T-helper 1 cell treated with Interleukin-12 subunit alpha and Interleukin-12 subunit beta and Interleukin-4 antibody, amounts not matched to agents 30 μg/mL and 1 μg/mL, for 36 hours (primary cell): ENCODE data around the gene EFNA2.

ENCODE experiments used
- H3K27ac Mint-ChIP-seq: one replicate; pipeline ENCODE4 v1.8.0; 2021; ENCODE audit warnings: mild to moderate bottlenecking, mixed read lengths
- H3K27me3 Mint-ChIP-seq: one replicate; pipeline ENCODE4 v1.8.0; 2021; ENCODE audit warnings: low read depth, mixed read lengths
- H3K36me3 Mint-ChIP-seq: one replicate; pipeline ENCODE4 v1.8.0; 2021; ENCODE audit warnings: low read depth, mixed read lengths
- H3K4me1 Mint-ChIP-seq: one replicate; pipeline ENCODE4 v1.8.0; 2021; ENCODE audit warnings: low read depth, mixed read lengths
- H3K4me3 Mint-ChIP-seq: one replicate; pipeline ENCODE4 v1.8.0; 2021; ENCODE audit warnings: mild to moderate bottlenecking, moderate library complexity, mixed read lengths
- H3K9me3 Mint-ChIP-seq: one replicate; pipeline ENCODE4 v1.8.0; 2021; ENCODE audit warnings: mixed read lengths

Gene EFNA2

DNA sequence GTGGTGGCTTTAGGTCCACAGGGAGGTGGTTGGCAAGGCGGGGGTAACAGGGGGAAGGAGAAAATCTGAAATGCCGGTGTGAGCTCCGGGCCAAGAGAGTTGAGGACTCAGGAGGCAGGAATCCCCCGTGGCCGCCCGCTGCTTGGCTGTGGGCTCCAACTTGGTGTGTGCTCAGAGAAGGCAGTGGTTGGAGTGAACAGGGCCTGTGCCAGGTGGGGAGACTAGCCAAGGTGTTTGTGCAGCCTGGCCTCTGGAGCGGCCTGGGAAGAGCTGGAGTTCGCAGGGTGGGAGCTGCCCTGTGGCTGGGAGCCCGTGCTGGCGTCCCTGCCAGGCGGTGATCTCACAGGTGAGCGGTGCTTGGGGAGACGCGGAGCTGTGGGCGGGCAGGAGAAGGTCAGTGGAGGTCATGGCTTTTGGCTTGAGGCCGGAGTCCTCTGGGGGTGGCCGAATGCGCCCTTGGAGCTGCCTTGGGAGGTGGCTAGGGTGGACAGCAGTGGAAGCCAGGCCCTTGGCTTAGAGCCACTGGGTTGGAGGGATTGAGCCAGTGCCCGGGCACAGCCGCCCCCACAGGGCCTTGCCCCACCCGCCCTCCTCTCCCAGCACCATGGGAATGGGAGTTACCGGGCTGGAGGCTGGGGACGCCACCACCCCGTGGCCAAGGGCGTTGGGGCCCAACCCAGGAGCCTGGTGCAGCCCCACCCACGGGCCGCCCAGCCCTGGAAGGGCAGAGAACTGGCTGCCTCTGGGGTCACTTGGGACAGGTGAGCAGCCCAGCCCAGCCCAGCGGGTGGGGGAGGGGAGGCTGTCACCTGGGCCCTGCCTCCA, 23.7 kb upstream of the EFNA2 start:
- H3K27ac Mint-ChIP-seq, result peak overlapping the region; percentile 80
- peaks cover 38% of the 10 kb centered on the region for H3K4me1 Mint-ChIP-seq
- H3K4me3 Mint-ChIP-seq, result peak overlapping the region; percentile 86
- H3K36me3 Mint-ChIP-seq, result peaks cover 13% of the 10 kb centered on the region
- H3K27me3 Mint-ChIP-seq, result no peaks in the 10 kb centered on the region
- no peaks in the 10 kb centered on the region for H3K9me3 Mint-ChIP-seq

DNA sequence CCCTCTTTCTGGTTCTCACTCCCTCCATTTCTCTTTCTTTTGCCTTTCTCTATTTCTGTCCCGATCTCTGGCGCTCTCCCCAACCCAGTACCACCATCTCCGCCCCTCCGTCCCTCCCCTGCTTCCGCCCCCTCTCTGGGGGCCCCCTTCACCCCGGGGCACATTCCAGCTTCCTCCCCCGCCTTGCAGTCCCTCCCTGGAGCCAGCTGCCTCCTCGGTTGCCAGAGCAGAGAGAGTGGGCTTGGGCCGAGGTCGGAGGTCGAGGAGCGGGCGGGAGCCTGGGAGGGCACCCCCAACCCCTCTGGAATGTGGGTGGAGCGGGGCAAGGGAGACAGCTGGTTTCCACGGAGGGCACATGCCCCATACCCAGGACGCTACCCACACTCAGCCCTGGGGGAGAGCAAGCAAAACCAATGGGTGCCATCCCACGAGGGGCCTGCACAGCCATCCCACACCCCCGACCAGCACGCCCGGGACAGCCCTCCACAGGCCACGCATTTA, 23.0 kb upstream of the EFNA2 start:
- Mint-ChIP-seq H3K9me3 (no peaks in the 10 kb centered on the region), H3K27me3 (no peaks in the 10 kb centered on the region), H3K4me3 (no peak overlapping the region), H3K36me3 (peaks cover 9% of the 10 kb centered on the region), H3K4me1 (peaks cover 38% of the 10 kb centered on the region), H3K27ac (no peak overlapping the region)

DNA sequence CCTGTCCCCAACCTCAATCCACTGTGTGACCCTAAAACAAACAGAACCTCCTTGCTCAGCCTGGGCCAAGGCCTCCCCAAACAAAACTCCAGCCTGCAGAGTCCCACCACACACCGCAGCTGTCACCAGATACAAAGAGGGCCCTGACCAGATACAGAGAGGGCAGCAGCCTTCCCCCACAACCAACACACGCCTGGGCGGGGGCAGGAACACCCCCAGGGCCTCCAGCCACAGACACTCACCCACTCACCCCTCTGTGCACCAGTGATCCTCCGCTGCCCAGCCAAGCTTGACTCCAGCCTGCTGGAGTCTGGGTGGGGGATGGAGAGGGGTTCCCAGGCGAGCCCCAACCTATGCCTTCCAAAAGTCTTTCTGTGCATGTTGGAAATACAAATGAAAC, 22.5 kb upstream of the EFNA2 start:
- Mint-ChIP-seq H3K27me3 (no peaks in the 10 kb centered on the region), H3K9me3 (no peaks in the 10 kb centered on the region)

DNA sequence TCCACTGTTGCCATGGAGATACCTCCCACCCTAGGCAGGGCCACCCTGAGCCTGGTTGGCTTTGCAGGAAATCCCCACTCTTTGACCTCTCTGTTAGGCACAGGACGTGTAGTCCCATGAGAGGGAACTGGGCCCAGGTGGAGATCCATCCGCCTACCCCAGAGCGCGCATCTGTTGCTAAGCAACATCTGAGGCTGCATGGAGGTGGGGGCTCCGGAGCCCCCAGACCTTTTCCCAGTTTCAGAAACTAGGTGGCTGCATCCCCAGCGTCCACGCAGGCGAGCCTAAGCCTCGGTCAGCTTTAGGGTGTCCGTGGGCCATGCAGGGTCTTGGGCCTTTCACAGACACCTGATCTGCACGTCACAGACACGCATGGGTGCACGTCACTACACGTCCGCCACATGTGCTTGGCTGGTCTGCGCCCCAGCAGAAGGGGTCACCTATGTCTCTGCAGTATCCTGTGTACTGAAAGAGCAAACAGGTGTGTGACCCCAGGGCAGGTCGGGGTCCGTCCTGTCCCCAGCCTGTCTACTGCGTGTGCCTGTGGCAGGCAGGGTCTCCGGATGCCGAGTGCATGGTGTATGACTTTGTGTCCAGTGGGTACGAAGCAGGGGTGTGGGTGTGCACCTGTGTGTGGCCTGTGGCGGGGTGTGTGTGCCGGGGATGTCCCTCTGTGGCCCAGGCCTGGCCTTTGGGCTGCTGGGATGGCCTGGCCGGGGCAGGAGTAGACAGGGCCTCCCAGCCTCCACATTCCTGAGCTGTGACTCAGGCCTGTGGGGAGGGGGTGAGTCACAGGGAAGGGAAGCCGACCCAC, 20.7 kb upstream of the EFNA2 start:
- peak overlapping the region; percentile 36 for H3K27ac Mint-ChIP-seq
- H3K27me3 Mint-ChIP-seq, result no peaks in the 10 kb centered on the region
- H3K36me3 Mint-ChIP-seq, result peaks cover under 1% of the 10 kb centered on the region
- H3K4me3 Mint-ChIP-seq, result peak overlapping the region; percentile 40
- no peaks in the 10 kb centered on the region for H3K9me3 Mint-ChIP-seq
- peaks cover 32% of the 10 kb centered on the region for H3K4me1 Mint-ChIP-seq

More for the DNA sequence above, 22.5 kb upstream of the EFNA2 start:
- H3K4me3 Mint-ChIP-seq, result no peak overlapping the region
- H3K27ac Mint-ChIP-seq, result no peak overlapping the region
- peaks cover 5% of the 10 kb centered on the region for H3K36me3 Mint-ChIP-seq
- peaks cover 36% of the 10 kb centered on the region for H3K4me1 Mint-ChIP-seq

DNA sequence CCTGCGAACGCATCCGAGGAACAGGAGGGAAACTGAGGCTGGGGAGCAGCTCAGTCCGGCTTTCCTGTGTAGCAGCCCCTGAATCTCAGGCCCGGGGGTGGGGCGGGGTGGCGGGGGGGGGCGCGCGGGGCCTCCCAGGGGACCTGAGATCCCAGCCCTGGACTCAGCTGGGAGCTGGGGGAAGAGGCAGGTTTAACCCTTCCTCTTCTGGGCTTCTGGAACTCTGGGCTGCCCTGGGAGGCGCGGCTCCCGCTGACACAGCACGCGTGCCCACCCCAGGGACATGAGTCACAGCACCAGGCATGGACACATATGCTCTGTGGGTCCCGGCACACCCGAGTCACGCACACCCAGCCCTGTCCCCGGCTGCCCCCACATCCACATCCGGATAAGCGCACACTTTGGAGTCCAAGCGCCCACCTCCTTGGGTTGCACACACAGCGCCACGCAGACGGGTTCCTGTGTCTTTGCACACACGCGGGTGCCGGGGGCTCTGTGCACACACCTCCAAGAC, 20.0 kb upstream of the EFNA2 start:
- Mint-ChIP-seq H3K4me1 (peaks cover 37% of the 10 kb centered on the region), H3K27ac (no peak overlapping the region), H3K4me3 (peak overlapping the region; percentile 40)

DNA sequence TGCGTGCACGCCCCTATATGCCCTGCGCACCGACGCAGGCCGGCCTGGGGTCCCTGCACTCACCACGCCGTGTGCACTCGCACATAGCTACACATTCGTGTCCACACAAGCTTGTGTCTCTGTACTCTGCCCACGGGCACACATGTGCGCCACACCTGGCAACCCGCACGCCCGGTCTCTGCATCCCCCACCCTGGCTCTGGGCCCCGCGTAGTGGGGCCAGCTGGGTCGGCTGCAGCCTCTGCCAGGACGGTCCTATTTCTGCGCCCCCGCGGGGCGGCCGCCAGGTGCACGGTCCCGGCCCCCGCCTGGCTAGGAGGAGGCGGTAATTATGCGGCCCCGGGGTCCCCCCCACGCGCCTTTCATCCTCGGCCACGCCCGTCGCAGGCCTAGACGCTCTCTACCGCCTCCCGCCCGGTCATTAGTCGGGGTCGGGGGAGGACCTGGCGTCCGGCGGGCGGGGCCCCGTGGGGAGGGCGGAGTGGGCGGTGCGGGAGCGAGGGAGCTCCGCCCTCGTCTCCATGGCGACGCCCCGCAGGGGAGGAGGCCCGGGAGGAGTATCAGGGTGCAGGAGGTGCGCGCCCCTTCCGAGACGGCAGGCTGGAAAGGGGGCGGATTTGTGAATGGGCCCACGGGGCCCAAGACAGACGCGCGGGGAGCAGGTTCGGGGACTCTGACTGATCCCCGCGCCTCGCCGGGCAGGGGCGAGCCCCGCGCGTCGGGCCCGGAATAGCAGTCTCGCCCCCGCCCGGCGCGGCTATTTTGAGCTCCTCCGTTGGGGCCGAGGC, 19.4 kb upstream of the EFNA2 start:
- Mint-ChIP-seq H3K36me3 (peaks cover 11% of the 10 kb centered on the region), H3K27ac (no peak overlapping the region), H3K27me3 (no peaks in the 10 kb centered on the region)

More for the DNA sequence above, 20.0 kb upstream of the EFNA2 start:
- H3K36me3 Mint-ChIP-seq, result peaks cover 5% of the 10 kb centered on the region
- H3K9me3 Mint-ChIP-seq, result no peaks in the 10 kb centered on the region
- H3K27me3 Mint-ChIP-seq, result no peaks in the 10 kb centered on the region

DNA sequence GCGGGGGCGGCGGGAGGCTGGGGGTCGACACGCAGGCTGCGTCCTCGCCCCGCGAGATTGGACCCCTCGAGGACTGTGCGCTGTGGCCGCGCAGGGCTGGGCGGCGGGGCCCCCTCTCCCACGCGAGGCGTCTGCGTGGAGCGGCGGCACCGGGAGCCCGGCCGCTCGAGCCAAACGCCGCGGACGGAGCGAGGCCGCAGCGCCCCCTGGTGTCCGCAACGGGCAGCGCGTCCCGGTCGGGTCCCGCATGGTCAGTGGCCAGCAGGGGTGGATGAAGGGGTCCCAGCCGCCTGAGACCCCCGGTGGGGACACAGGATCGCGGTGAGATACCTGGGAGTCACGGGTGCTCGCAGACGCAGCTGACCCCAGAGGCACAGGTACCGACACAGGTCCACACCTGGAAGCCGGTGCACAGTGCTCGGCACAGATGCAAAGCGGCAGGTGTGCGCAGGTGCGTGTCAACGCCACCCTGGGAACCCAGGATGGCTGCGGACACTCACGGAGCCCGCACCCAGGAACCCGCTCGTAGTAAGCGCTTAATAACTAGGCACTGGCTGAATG, 18.7 kb upstream of the EFNA2 start:
- H3K4me1 Mint-ChIP-seq, result peaks cover 42% of the 10 kb centered on the region
- H3K27ac Mint-ChIP-seq, result peak overlapping the region; percentile 38
- H3K27me3 Mint-ChIP-seq, result no peaks in the 10 kb centered on the region
- H3K9me3 Mint-ChIP-seq, result no peaks in the 10 kb centered on the region
- peaks cover 18% of the 10 kb centered on the region for H3K36me3 Mint-ChIP-seq
- H3K4me3 Mint-ChIP-seq, result peak overlapping the region; percentile 59

More for the DNA sequence above, 19.4 kb upstream of the EFNA2 start:
- peak overlapping the region; percentile 50 for H3K4me3 Mint-ChIP-seq
- H3K4me1 Mint-ChIP-seq, result peaks cover 42% of the 10 kb centered on the region
- no peaks in the 10 kb centered on the region for H3K9me3 Mint-ChIP-seq

DNA sequence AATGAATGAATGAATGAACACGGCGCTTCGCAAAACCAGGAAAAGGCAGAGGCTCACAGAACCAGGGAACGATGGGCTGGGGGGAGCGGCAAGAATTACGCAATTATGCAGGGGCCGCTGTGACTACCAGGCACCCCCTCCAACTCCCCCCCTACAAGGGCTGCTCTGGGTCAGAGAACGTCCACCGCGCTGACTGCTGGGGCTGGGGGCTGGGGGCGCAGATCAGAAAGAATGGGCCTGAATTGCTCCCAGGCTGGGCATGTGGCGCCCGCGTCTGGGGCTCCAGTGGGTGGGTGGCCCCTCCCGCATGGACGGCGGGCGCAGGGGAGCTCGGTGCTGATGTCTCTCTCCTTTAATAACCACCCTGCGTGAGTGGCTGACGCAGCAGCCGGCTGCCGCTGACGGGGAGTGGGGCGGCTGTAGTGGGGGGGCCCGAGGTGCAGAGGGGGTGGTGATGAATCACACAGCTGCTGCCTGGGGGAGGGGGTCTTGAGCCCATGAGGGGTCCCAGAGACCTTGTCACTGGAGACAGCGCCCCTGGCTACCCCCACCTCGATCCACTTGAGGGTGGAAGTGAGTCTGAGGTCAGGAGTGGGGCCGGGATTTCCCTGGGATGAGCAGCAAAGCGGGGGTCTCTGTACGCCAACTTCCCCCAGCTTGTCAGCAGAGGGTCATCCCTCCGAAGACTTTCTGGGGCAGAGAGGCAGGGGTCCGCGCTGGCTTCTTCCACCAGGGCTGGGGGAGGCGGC, 18.0 kb upstream of the EFNA2 start:
- no peaks in the 10 kb centered on the region for H3K27me3 Mint-ChIP-seq
- H3K4me3 Mint-ChIP-seq, result peak overlapping the region; percentile 59
- no peaks in the 10 kb centered on the region for H3K9me3 Mint-ChIP-seq
- peaks cover 23% of the 10 kb centered on the region for H3K36me3 Mint-ChIP-seq
- H3K4me1 Mint-ChIP-seq, result peaks cover 45% of the 10 kb centered on the region
- H3K27ac Mint-ChIP-seq, result peak overlapping the region; percentile 38

DNA sequence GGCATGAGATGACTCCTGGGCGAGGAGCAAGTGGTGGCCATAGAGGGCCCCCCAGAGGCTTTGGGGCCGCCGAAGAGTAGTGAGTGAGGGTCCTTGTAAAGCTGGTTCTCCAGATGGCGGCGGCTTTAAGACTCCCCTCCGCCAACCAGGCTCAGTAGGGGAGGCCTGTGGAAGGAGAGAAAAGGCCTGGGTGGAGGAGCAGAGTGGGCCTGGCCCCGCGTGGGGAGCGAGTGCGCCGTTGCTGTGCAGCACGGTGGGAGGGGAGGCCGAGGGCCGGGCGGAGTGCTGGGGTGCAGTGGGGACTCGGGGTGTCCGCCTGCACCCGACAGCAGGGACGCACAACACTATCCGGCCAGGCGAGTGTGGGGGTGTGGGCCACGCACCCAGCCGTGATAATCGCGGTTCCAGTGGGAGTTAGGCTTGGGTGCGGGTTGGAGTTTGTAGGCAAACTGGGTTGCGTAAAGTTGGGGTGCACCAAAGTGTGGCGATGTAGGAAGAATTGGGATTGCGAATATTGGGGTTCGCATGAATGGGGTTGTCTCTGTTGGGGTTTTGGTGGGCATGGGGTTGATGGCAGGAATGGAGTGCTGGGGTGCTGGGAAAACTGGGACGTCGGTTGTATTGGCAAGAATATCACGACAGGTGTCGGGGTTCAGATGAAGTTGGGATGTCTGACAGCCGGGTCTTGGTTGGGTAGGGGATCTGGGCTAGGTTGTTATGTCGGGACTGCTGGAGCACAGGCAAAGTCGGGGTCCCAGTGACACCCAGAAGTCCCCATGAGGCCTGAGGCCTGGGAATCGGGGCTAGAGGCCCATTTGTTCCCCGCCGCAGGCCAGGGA, 17.2 kb upstream of the EFNA2 start:
- Mint-ChIP-seq H3K9me3 (no peaks in the 10 kb centered on the region), H3K4me1 (peaks cover 47% of the 10 kb centered on the region), H3K4me3 (peak overlapping the region; percentile 80), H3K27me3 (no peaks in the 10 kb centered on the region), H3K27ac (peak overlapping the region; percentile 76), H3K36me3 (peaks cover 28% of the 10 kb centered on the region)

DNA sequence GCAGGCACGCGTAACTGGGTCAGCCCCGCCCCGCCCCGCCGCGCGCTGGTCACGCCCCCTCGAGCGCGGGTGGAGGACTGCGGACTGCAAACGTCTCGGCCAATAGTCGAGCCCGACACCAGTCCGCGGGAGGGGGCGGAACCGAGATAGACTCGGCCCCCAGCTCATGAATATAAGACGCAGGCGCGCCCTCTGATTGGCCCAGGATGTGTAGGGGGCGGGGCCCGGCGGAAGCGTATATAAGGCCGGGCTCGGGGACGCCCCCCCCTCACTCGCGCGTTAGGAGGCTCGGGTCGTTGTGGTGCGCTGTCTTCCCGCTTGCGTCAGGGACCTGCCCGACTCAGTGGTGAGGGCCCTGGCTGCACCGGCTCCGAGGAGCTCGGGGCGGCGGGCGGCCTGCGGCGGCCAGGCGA, 16.6 kb upstream of the EFNA2 start, which contains the start of gene CIRBP:
CIRBP (plus strand) TSS at position 268 of the 413 bp plus-strand sequence. CDS start 1,602 bp downstream, outside the sequence.
- Mint-ChIP-seq H3K9me3 (no peaks in the 10 kb centered on the region), H3K27me3 (no peaks in the 10 kb centered on the region), H3K4me3 (peak within 1 kb of the TSS; percentile 93), H3K36me3 (peaks cover 35% of the 10 kb centered on the region), H3K4me1 (peaks cover 53% of the 10 kb centered on the region), H3K27ac (peak within 1 kb of the TSS; percentile 88)

DNA sequence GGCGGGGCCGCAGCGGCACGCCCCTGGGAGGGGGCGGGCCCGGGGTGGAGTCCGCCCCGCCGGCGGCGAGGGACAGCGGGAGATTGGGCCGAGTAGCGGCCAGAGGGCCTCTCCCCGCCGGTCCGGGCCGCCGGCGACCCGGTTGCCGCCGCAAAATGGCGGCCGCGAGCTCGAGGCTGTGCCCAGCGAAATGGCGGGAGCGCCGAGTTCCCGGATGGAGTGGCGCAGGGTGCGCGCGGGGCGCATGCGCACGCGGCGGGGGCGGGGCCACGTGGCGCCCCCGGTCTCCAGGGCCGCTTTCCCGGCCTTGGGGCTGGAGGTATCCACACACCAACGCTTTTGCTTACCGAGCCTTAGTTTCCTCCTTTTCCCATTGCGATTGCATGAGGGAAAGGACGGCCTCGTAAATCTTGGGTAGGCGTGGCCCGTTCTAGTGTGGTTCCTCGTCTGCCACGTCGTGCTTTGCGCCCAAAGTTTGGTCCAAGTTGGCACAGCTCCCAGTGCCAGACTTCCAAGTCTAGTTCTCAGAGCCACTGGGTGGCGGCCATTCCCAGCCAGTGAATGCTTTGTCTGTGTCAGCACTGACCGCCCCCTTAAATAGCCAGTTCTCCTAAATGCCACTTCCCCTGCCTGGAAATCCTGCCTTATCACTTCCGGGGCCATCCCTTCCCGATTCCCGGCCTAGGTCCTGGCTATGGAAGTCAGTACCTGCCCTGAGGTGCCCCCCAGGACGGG, 16.0 kb upstream of the EFNA2 start:
- Mint-ChIP-seq H3K36me3 (peaks cover 35% of the 10 kb centered on the region), H3K27ac (peak overlapping the region; percentile 79), H3K27me3 (no peaks in the 10 kb centered on the region), H3K4me1 (peaks cover 54% of the 10 kb centered on the region), H3K9me3 (no peaks in the 10 kb centered on the region), H3K4me3 (peak overlapping the region; percentile 93)
